H1 (cell line): ENCODE measurements around the gene PGRMC1. TPM values are rescaled to one million over a fixed set of nuclear protein-coding genes. Genes with fewer than 3 reads are reported as not detected.

ENCODE experiments used
- CTCF ChIA-PET: fragments of 300-600 bp; sonication (Branson Sonifier 250); formaldehyde crosslinking; loops from one replicate; lab custom pipeline; 2021; ENCODE audit not compliant: partially characterized antibody; lab: Charles Lee
- POLR2A ChIA-PET: fragments of 300-600 bp; sonication (Branson Sonifier 250); formaldehyde crosslinking; loops from one replicate; lab custom pipeline; 2021; ENCODE audit warnings: inconsistent platforms; ENCODE audit not compliant: partially characterized antibody; lab: Charles Lee
- DNase-seq, 2 experiments: peaks; one replicate each; pipeline versions ENCODE4 v3.0.0 to v3.0.0-alpha.2; 2010 to 2022; ENCODE audit warnings: low spot score in 2 of 2, low read depth in 1 of 2, mixed read lengths in 1 of 2
- FAIRE-seq: peaks from 2 replicates; lab custom pipeline; 2011; peaks lifted over from hg19 to GRCh38; lab: Jason Lieb, UNC
- H2AFZ ChIP-seq: 2 replicates; pipeline ENCODE4 v1.8.1; 2012; ENCODE audit warnings: low read length, inconsistent platforms
- H2AK5ac ChIP-seq: 2 replicates; pipeline ENCODE4 v1.6.1; 2013; ENCODE audit warnings: low read depth, low read length
- H2BK120ac ChIP-seq: replicated peaks from 2 replicates; pipeline ENCODE3; 2013; ENCODE audit warnings: low read depth, low read length, inconsistent platforms
- H2BK12ac ChIP-seq: 2 replicates; pipeline ENCODE4 v1.6.1; 2013; ENCODE audit warnings: low read depth, low read length
- H2BK15ac ChIP-seq: 2 replicates; pipeline ENCODE4 v1.6.1; 2013; ENCODE audit warnings: low read length
- H2BK20ac ChIP-seq: 2 replicates; pipeline ENCODE4 v1.6.1; 2013; ENCODE audit warnings: low read length
- H2BK5ac ChIP-seq: 2 replicates; pipeline ENCODE4 v1.6.1; 2013; ENCODE audit warnings: low read depth, low read length
- H3K14ac ChIP-seq: 2 replicates; pipeline ENCODE4 v1.6.1; 2013; ENCODE audit warnings: inconsistent platforms; ENCODE audit not compliant: insufficient read length
- H3K18ac ChIP-seq: 2 replicates; pipeline ENCODE4 v1.6.1; 2013; ENCODE audit warnings: low read length; ENCODE audit errors: extremely low read depth
- H3K23ac ChIP-seq: 2 replicates; pipeline ENCODE4 v1.6.1; 2013; ENCODE audit warnings: inconsistent platforms; ENCODE audit not compliant: insufficient read length
- H3K23me2 ChIP-seq: 2 replicates; pipeline ENCODE4 v1.6.1; 2013; ENCODE audit warnings: low read depth, low read length
- H3K27ac ChIP-seq: 2 replicates; pipeline ENCODE4 v1.6.1; 2011; ENCODE audit warnings: low read depth, low read length, inconsistent platforms
- H3K27me3 ChIP-seq, 4 experiments: replicated peaks in 1 of 4; 1 replicate in 1 of 4; 2 replicates in 3 of 4; pipeline versions ENCODE4 v1.6.1 to v1.8.1; 2011 to 2013; ENCODE audit warnings: low read length in 3 of 4, mild to moderate bottlenecking in 3 of 4, inconsistent platforms in 2 of 4, mixed read lengths in 2 of 4, moderate library complexity in 1 of 4; ENCODE audit not compliant: control insufficient read depth in 3 of 4, insufficient read depth in 3 of 4; ENCODE audit errors: extremely low read depth in 1 of 4
- H3K36me3 ChIP-seq, 4 experiments: 2 replicates each; pipeline versions ENCODE4 v1.6.1 to v1.8.1; 2011 to 2013; ENCODE audit warnings: mild to moderate bottlenecking in 4 of 4, low read length in 3 of 4, moderate library complexity in 2 of 4, control low read depth in 1 of 4, inconsistent platforms in 1 of 4; ENCODE audit not compliant: insufficient read depth in 4 of 4, control insufficient read depth in 2 of 4
- H3K4ac ChIP-seq: replicated peaks from 2 replicates; pipeline ENCODE3; 2013; ENCODE audit warnings: low read length, low read depth, mixed read lengths, inconsistent platforms; ENCODE audit not compliant: insufficient read length
- H3K4me1 ChIP-seq, 4 experiments: replicated peaks in 1 of 4; 1 replicate in 1 of 4; 2 replicates in 3 of 4; pipeline versions ENCODE4 v1.6.1 to v1.8.1; 2011 to 2013; ENCODE audit warnings: low read length in 3 of 4, inconsistent platforms in 2 of 4, mixed read lengths in 1 of 4; ENCODE audit not compliant: insufficient read depth in 4 of 4, control insufficient read depth in 3 of 4
- H3K4me2 ChIP-seq, 2 experiments: 2 replicates each; pipeline versions ENCODE4 v1.6.1 to v1.8.1; 2011 to 2013; ENCODE audit warnings: low read depth in 2 of 2, low read length in 2 of 2, control low read depth in 1 of 2, inconsistent platforms in 1 of 2, mild to moderate bottlenecking in 1 of 2; ENCODE audit not compliant: insufficient read depth in 1 of 2
- H3K4me3 ChIP-seq, 4 experiments: fragments of 200-600, 300-600 bp in 1 of 4; sonication (generic), shearing (Covaris generic), sonication (Bioruptor Twin) in 1 of 4; 2 replicates each; pipeline versions ENCODE4 v1.5.1 to v1.8.1; 2011 to 2016; ENCODE audit warnings: low read length in 4 of 4, low read depth in 3 of 4, control low read depth in 2 of 4, inconsistent platforms in 2 of 4, mild to moderate bottlenecking in 2 of 4, mixed read lengths in 1 of 4, moderate library complexity in 1 of 4; ENCODE audit not compliant: insufficient read depth in 2 of 4; ENCODE audit errors: extremely low read depth in 1 of 4
- H3K56ac ChIP-seq: replicated peaks from 2 replicates; pipeline ENCODE3; 2013; ENCODE audit warnings: low read depth, mild to moderate bottlenecking, mixed read lengths, low read length, inconsistent platforms; ENCODE audit not compliant: insufficient read length
- H3K79me1 ChIP-seq: 2 replicates; pipeline ENCODE4 v1.6.1; 2013; ENCODE audit warnings: low read depth, low read length, control low read depth
- H3K79me2 ChIP-seq, 2 experiments: 2 replicates each; pipeline versions ENCODE4 v1.6.1 to v1.8.1; 2012 to 2013; ENCODE audit warnings: low read length in 2 of 2, mild to moderate bottlenecking in 2 of 2, inconsistent platforms in 1 of 2; ENCODE audit not compliant: insufficient read depth in 2 of 2, control insufficient read depth in 1 of 2
- H3K9ac ChIP-seq, 4 experiments: replicated peaks in 1 of 4; 1 replicate in 1 of 4; 2 replicates in 3 of 4; pipeline versions ENCODE4 v1.6.1 to v1.8.1; 2011 to 2013; ENCODE audit warnings: low read depth in 3 of 4, low read length in 3 of 4, control low read depth in 2 of 4, mild to moderate bottlenecking in 2 of 4, moderate library complexity in 2 of 4, inconsistent platforms in 1 of 4; ENCODE audit errors: extremely low read depth in 1 of 4
- H3K9me3 ChIP-seq, 2 experiments: 2 replicates each; pipeline versions ENCODE4 v1.6.1 to v1.8.1; 2012 to 2013; ENCODE audit warnings: mild to moderate bottlenecking in 2 of 2, moderate library complexity in 2 of 2, control low read depth in 1 of 2, inconsistent platforms in 1 of 2, low read depth in 1 of 2, low read length in 1 of 2, mixed read lengths in 1 of 2; ENCODE audit not compliant: insufficient read depth in 2 of 2
- H4K20me1 ChIP-seq, 2 experiments: replicated peaks in 1 of 2; 2 replicates each; pipeline versions ENCODE3 to v1.8.1; 2011 to 2013; ENCODE audit warnings: inconsistent platforms in 2 of 2, low read length in 2 of 2, mild to moderate bottlenecking in 1 of 2; ENCODE audit not compliant: insufficient read depth in 2 of 2, control insufficient read depth in 1 of 2
- H4K5ac ChIP-seq: 2 replicates; pipeline ENCODE4 v1.6.1; 2013; ENCODE audit warnings: low read length, low read depth, mixed read lengths, inconsistent platforms; ENCODE audit not compliant: insufficient read length
- H4K8ac ChIP-seq: 2 replicates; pipeline ENCODE4 v1.8.0; 2013; ENCODE audit warnings: mild to moderate bottlenecking, moderate library complexity, low read length, inconsistent platforms; ENCODE audit not compliant: insufficient read depth; ENCODE audit errors: extremely low read depth
- H4K91ac ChIP-seq: replicated peaks from 2 replicates; pipeline ENCODE3; 2013; ENCODE audit warnings: low read length, mixed read lengths, inconsistent platforms; ENCODE audit not compliant: insufficient read length
- ASH2L ChIP-seq: fragments of 200-600, 300-600 bp; sonication (generic); IDR thresholded peaks from one replicate; pipeline ENCODE4 v1.7.1; 2017; ENCODE audit warnings: low read length
- CREB1 ChIP-seq: IDR thresholded peaks from 2 replicates; pipeline ENCODE4 v1.6.1; 2012; ENCODE audit warnings: inconsistent platforms
- PHF8 ChIP-seq: fragments of 200-600 bp; sonication (generic); conservative IDR thresholded peaks from 2 replicates; pipeline ENCODE4 v1.7.1; 2012; ENCODE audit warnings: low read depth, mild to moderate bottlenecking, inconsistent platforms, low read length, moderate library complexity
- POLR2A ChIP-seq, 2 experiments: IDR thresholded peaks; 1 replicate in 1 of 2; 2 replicates in 1 of 2; pipeline ENCODE4 v1.6.1; 2011; ENCODE audit warnings: low read depth in 2 of 2, low read length in 2 of 2, mild to moderate bottlenecking in 2 of 2; ENCODE audit errors: control extremely low read depth in 1 of 2
- POLR2AphosphoS5 ChIP-seq: IDR thresholded peaks from 2 replicates; pipeline ENCODE4 v1.6.1; 2011; ENCODE audit warnings: low read depth, low read length
- RXRA ChIP-seq: IDR thresholded peaks from 2 replicates; pipeline ENCODE4 v1.6.1; 2011; ENCODE audit warnings: low read depth, mild to moderate bottlenecking, low read length, moderate library complexity; ENCODE audit not compliant: insufficient read depth
- SP2 ChIP-seq: IDR thresholded peaks from 2 replicates; pipeline ENCODE4 v1.6.1; 2012; ENCODE audit warnings: mild to moderate bottlenecking, low read length, inconsistent platforms
- TAF1 ChIP-seq: IDR thresholded peaks from 2 replicates; pipeline ENCODE4 v1.6.1; 2011; ENCODE audit warnings: mild to moderate bottlenecking, low read depth, low read length
- WGBS, 2 experiments: shearing (Covaris generic) in 1 of 2; methylation state at CpG; one replicate each; pipeline versions ENCODE4 v1.1.6 to v1.1.7; 2013 to 2015; ENCODE audit warnings: low lambda C conversion rate in 2 of 2, mixed read lengths in 2 of 2, inconsistent platforms in 1 of 2, low coverage in 1 of 2, missing lambda C conversion rate in 1 of 2; ENCODE audit not compliant: insufficient replicate concordance in 2 of 2, insufficient coverage in 1 of 2, insufficient read length in 1 of 2; ENCODE audit errors: extremely low coverage in 1 of 2, missing lambda C conversion rate in 1 of 2; 5-methylcytosine and 5-hydroxymethylcytosine counted together
- long read RNA-seq, 2 experiments: library from RNA in 1 of 2; library from capped mRNA in 1 of 2; stranded (forward); transcript quantifications; one replicate each; pipeline ENCODE4 v2.0.0, GENCODE V29; 2021; ENCODE audit warnings: inconsistent platforms in 1 of 2
- polyA minus RNA-seq, 3 experiments: library from RNA; depleted of rRNA, polyadenylated mRNA; stranded (reverse); fragments of >200 nt; gene quantifications; 1 replicate in 2 of 3; 2 replicates in 1 of 3; pipeline ENCODE4 v1.2.3, GENCODE V29; 2011
- polyA plus RNA-seq, 7 experiments: library from polyadenylated mRNA; depleted of rRNA in 3 of 7; stranded (reverse) in 5 of 7; unstranded in 2 of 7; fragments of >200 nt in 5 of 7; fragments of 200-250 nt in 2 of 7; gene quantifications; 1 replicate in 5 of 7; 2 replicates in 1 of 7; 4 replicates in 1 of 7; pipeline versions ENCODE4 v1.2.1 to v1.2.3, GENCODE V29; 2011 to 2013; ENCODE audit warnings: missing spikeins in 2 of 7, mixed read lengths in 2 of 7
- total RNA-seq: library from RNA; stranded (reverse); fragmentation: NEBNext Ultra II Directional; extraction: Animal tissue kit (Norgen Biotek cat#: 25700); gene quantifications from 2 replicates; pipeline ENCODE4 v1.2.1, GENCODE V29; 2021
- TF ChIP-seq, protein P1 (sequence below): IDR thresholded peaks from 2 replicates; pipeline ENCODE4 v1.6.1; 2012; ENCODE audit warnings: inconsistent platforms

The PGRMC1 gene
- total RNA-seq (237 and 248 TPM in 2 replicates), polyA plus RNA-seq (2011; rRNA removed) (127 and 148 TPM in 2 replicates), polyA minus RNA-seq (2011; rRNA and poly(A)+ RNA removed) (73.9 and 74.3 TPM in 2 replicates)
- polyA plus RNA-seq (2011; cell fraction: cytosol; rRNA removed): 173 TPM
- 71.2 TPM for polyA plus RNA-seq (2011; cell fraction: nucleus; rRNA removed)
- 129 to 180 TPM (median 142 TPM) in 4 replicates for polyA plus RNA-seq (2012, experiment 1 of 2)
- 38.4 TPM for polyA plus RNA-seq (2012, experiment 2 of 2)
- polyA plus RNA-seq (2013, experiment 1 of 2): 273 TPM
- 375 TPM for polyA plus RNA-seq (2013, experiment 2 of 2)
- polyA minus RNA-seq (2011; cell fraction: cytosol; rRNA and poly(A)+ RNA removed): 133 TPM
- polyA minus RNA-seq (2011; cell fraction: nucleus; rRNA and poly(A)+ RNA removed): 53.0 TPM
- long read RNA-seq, experiment 1, transcript PGRMC1-201 (3 exons, 1,911 nt): major isoform, 142 of 470 reads
- long read RNA-seq, experiment 1, partial matches to known transcripts: 32 of 470 reads
- long read RNA-seq, experiment 1, other reads (novel, unspliced or antisense): 296 of 470 reads
- long read RNA-seq, experiment 2, transcript PGRMC1-201 (3 exons, 1,911 nt): major isoform, 13 of 19 reads
- long read RNA-seq, experiment 2, partial matches to known transcripts: 6 of 19 reads
- long read RNA-seq, experiment 2, other reads (novel, unspliced or antisense): 0 of 19 reads

DNA sequence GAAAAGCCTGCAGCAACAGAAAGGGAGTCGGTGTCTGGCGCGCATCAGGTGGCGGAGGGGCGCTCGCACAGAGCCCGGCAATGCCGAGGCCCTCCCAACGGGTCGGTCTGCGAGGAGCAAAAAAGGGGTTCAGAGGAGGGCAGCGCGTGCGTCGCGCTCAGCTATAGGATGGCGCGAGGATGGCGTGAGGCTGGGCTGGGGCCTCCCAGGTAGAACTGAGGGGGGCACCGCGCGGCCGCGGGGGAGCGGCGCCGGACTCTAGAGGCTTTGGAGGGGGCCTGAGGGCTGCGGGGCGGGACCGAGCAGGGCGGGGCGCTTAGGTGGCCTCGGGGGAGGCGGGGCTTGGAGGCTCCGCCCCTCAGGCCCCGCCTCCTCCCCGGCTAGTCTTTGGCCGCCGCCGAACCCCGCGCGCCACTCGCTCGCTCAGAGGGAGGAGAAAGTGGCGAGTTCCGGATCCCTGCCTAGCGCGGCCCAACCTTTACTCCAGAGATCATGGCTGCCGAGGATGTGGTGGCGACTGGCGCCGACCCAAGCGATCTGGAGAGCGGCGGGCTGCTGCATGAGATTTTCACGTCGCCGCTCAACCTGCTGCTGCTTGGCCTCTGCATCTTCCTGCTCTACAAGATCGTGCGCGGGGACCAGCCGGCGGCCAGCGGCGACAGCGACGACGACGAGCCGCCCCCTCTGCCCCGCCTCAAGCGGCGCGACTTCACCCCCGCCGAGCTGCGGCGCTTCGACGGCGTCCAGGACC is at the start of gene PGRMC1:
Gene PGRMC1 (plus strand): TSS at position 414 of the 751 bp plus-strand sequence. CDS start 79 bp downstream, at position 493.
- H4K8ac ChIP-seq: peak within 1 kb of the TSS; percentile 68; the same call in 1 of the 2 replicates
- POLR2A ChIA-PET: interaction anchor here (0.6 to 2.2 kb wide), 9 partner anchors 9 to 232 kb away, joined by 3 to 6 read pairs (median 3); partner anchors contain the start of gene SLC25A5
- 2% methylated on average over 41 of the region's 82 CpGs; no CpG with 5 or more reads in 1 of the 2 experiments for WGBS, 2 experiments
- H3K27me3 ChIP-seq: no peaks in the 10 kb centered on the region
- peak within 1 kb of the TSS; percentile 88 for H4K91ac ChIP-seq
- peaks cover 7 to 14% of the 10 kb centered on the region in 2 experiments for H4K20me1 ChIP-seq
- peak within 1 kb of the TSS; percentile 90 for H3K56ac ChIP-seq
- H2BK5ac ChIP-seq: peak within 1 kb of the TSS; percentile 83
- H3K14ac ChIP-seq: no peak within 1 kb of the TSS
- H4K5ac ChIP-seq: peak within 1 kb of the TSS; percentile 66
- peak; percentile 63 to 82 for DNase-seq
- no peak within 1 kb of the TSS for H2AFZ ChIP-seq
- H3K4me3 ChIP-seq: peak within 1 kb of the TSS; percentile 77 to 96 (median 88)
- H3K4ac ChIP-seq: peak within 1 kb of the TSS; percentile 94
- H3K9ac ChIP-seq: peak within 1 kb of the TSS; percentile 67 to 92 (median 84)
- peak within 1 kb of the TSS; percentile 85 to 96 for H3K4me2 ChIP-seq
- peak within 1 kb of the TSS; percentile 63 for H3K27ac ChIP-seq
- H3K4me1 ChIP-seq: peaks cover 0 to 8% (median 4%) of the 10 kb centered on the region in 4 experiments; a peak in 5 of 7 replicates
- H3K23ac ChIP-seq: no peak within 1 kb of the TSS
- H2BK12ac ChIP-seq: no peak within 1 kb of the TSS
- peak within 1 kb of the TSS; percentile 71 for H3K18ac ChIP-seq
- peaks cover 19 to 47% of the 10 kb centered on the region in 2 experiments for H3K79me2 ChIP-seq
- no peak within 1 kb of the TSS for H2BK15ac ChIP-seq
- H2BK120ac ChIP-seq: peak within 1 kb of the TSS; percentile 38
- H3K9me3 ChIP-seq: no peaks in the 10 kb centered on the region
- 0 out of 2 replicates have a peak, but pooled peaks cover 2% of the 10 kb centered on the region for H3K79me1 ChIP-seq
- H2AK5ac ChIP-seq: no peak within 1 kb of the TSS
- no peak for FAIRE-seq
- H3K36me3 ChIP-seq: peaks cover 0 to 18% (median 0%) of the 10 kb centered on the region in 4 experiments; a peak in 2 of 8 replicates
- CTCF ChIA-PET: no interaction called here
- H3K23me2 ChIP-seq: peaks cover 6% of the 10 kb centered on the region; the same call in 1 of the 2 replicates
- H2BK20ac ChIP-seq: no peak within 1 kb of the TSS
- TF ChIP-seq TAF1 (peak; percentile 93), RXRA (no peak), SP2 (no peak), CREB1 (0 out of 2 replicates have a peak, but pooled peaks have one; percentile 41), PHF8 (peak; percentile 49; the same call in 1 of the 2 replicates), ASH2L (peak; percentile 70), POLR2A (IDR thresholded peaks at IDR 0.05; ENCODE audit: control extremely low read depth in 1 of 2, low read depth in 2 of 2, low read length in 2 of 2) (peak; percentile 93 to 96), POLR2AphosphoS5 (peak; percentile 92)
- TF ChIP-seq, protein P1, sequence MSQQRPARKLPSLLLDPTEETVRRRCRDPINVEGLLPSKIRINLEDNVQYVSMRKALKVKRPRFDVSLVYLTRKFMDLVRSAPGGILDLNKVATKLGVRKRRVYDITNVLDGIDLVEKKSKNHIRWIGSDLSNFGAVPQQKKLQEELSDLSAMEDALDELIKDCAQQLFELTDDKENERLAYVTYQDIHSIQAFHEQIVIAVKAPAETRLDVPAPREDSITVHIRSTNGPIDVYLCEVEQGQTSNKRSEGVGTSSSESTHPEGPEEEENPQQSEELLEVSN: peak; percentile 72; the same call in 1 of the 2 replicates
